ENCODE data around the gene SORL1-AS1.

SORL1-AS1 gene

GRCh38 chr11:121452609-121453150, at the start of gene SORL1-AS1:
TSS of gene SORL1-AS1 (minus strand) at chr11:121452967.
- TF ChIP-seq CTCF (conservative IDR thresholded peaks at IDR 0.05; ENCODE audit: control insufficient read depth, insufficient read depth, low read depth, low read length), result no peak
- DNase-seq (ENCODE audit: low read depth), result no peak
- peak within 1 kb of the TSS; percentile 33 for H3K4me3 ChIP-seq (ENCODE audit: control insufficient read depth, low read depth, low read length)

GRCh38 chr11:121500717-121501116, 48.0 kb upstream of the SORL1-AS1 start:
- no peak for DNase-seq (ENCODE audit: low read depth)
- no peak for TF ChIP-seq CTCF (conservative IDR thresholded peaks at IDR 0.05; ENCODE audit: control insufficient read depth, insufficient read depth, low read depth, low read length)
- no peak overlapping the region for H3K4me3 ChIP-seq (ENCODE audit: control insufficient read depth, low read depth, low read length)

GRCh38 chr11:121500275-121500674, 47.5 kb upstream of the SORL1-AS1 start:
- no peak for DNase-seq (ENCODE audit: low read depth)
- TF ChIP-seq CTCF (conservative IDR thresholded peaks at IDR 0.05; ENCODE audit: control insufficient read depth, insufficient read depth, low read depth, low read length), result no peak
- no peak overlapping the region for H3K4me3 ChIP-seq (ENCODE audit: control insufficient read depth, low read depth, low read length)

- DNase-seq (ENCODE audit: low read depth), result no peak
- TF ChIP-seq CTCF (conservative IDR thresholded peaks at IDR 0.05; ENCODE audit: control insufficient read depth, insufficient read depth, low read depth, low read length), result no peak
These were observed 46.6 kb upstream of the SORL1-AS1 start for GRCh38 chr11:121499405-121499804.

GRCh38 chr11:121497176-121497998, 44.6 kb upstream of the SORL1-AS1 start:
- H3K4me3 ChIP-seq (ENCODE audit: control insufficient read depth, low read depth, low read length), result no peak overlapping the region
- TF ChIP-seq CTCF (conservative IDR thresholded peaks at IDR 0.05; ENCODE audit: control insufficient read depth, insufficient read depth, low read depth, low read length), result no peak
- DNase-seq (ENCODE audit: low read depth), result no peak

More at GRCh38 chr11:121499405-121499804, 46.6 kb upstream of the SORL1-AS1 start:
- no peak overlapping the region for H3K4me3 ChIP-seq (ENCODE audit: control insufficient read depth, low read depth, low read length)

- no peak overlapping the region for H3K4me3 ChIP-seq (ENCODE audit: control insufficient read depth, low read depth, low read length)
- TF ChIP-seq CTCF (conservative IDR thresholded peaks at IDR 0.05; ENCODE audit: control insufficient read depth, insufficient read depth, low read depth, low read length), result no peak
- no peak for DNase-seq (ENCODE audit: low read depth)
These were observed 41.8 kb upstream of the SORL1-AS1 start for GRCh38 chr11:121494355-121495099.
